PFSK-1 (cell line): Measurements from ENCODE around the gene DNAJC18.

Source experiments
- REST ChIP-seq, 2 experiments: IDR thresholded peaks; 2 replicates each; pipeline versions ENCODE4 v1.6.1 to v1.8.0; 2011 to 2012; ENCODE audit warnings: low read depth in 2 of 2, low read length in 2 of 2, control low read depth in 1 of 2, inconsistent platforms in 1 of 2, mild to moderate bottlenecking in 1 of 2, moderate library complexity in 1 of 2; ENCODE audit not compliant: insufficient read depth in 1 of 2
- TAF1 ChIP-seq: IDR thresholded peaks from 2 replicates; pipeline ENCODE4 v1.6.1; 2012; ENCODE audit warnings: low read length, control low read depth, borderline replicate concordance; ENCODE audit not compliant: insufficient read depth

DNA sequence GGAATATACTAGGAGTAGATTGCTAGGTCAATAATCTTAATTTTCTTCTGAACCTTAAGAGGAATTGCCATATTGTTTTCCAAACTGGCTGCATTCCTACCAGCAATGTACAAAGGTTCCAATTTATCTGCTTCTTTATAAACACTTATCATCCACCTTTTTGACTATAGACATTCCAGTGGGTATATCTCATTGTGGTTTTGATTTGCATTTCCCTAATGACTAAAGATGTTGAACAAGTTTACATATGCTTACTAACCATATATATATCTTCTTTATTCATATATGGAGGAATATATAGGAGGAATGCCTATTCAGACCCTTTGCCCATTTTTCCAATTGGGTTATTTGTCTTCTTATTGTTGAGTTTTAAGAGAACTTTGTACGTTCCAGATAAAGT is 7.6 kb downstream of the DNAJC18 start:
- TF ChIP-seq TAF1 (no peak), REST (IDR thresholded peaks at IDR 0.05; ENCODE audit: insufficient read depth in 1 of 2, low read depth in 2 of 2, low read length in 2 of 2) (no peak)
